ENCODE results near the gene CR1L.
A peak's percentile ranks its signal among the peaks of the same experiment; 100 is the strongest.
"Not testable (repeated sequence)": the region's sequence is repeated elsewhere in the genome, so short reads cannot be mapped to it uniquely, and the experiment has no call there.

CR1L gene

DNA sequence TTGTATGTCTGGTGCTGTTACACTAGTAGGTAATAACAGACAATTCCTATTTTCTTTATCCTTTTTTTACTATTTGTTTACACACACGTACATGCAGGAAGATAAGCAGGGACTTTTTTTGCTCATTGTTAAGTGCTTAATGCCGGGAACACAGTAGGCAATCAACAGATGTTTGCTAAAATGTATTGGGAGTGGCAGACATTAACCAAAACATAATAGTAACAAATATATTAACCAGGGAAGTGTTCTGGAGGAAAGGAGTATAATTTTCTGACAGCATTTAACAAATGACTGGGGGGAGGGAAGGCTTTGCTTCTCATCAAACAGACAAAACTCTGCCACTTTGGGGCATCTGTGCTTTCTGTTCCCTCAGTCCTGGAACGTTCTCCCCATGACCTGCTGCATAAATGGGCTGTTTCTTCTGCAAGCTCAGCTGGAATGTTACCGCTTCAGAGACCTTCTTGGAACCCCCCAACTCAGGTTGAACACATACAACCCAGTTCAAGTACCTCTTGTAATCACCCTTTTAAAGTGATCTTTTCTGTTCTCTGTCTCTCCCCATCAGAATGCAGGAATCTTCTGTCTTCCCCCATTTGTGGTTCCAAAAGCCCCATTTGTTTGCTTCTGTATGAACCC is 2.1 kb downstream of the CR1L start:
- DNase-seq, result no peak

DNA sequence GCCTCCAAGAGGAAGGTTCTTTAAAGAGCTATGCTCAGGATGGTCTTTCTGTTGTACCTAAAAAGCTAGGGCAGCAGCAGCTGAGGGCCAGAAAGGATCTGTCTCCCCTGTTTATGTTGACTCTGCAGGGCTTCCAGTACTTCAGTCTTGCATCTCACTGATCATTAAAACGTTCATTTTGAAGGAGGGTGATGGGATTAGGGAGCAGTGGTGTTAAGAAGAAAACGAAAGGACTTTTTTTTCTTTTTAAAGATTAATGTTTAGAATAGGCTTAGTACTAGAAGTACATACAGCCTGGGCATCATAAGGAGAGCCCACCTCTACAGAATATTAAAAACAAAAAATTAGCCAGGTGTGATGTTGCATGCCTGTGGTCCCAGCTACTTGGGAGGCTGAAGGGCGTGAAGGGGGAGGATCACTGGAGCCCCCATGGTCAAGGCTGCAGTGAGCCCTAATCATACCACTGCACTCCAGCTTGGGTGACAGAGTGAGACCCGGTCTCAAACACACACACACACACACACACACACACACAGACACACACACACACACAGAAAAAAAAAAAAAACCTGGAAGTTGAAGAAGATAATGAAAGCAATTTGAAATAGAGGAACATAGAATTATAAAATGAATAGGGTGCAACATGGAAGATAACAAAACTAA is 2.9 kb downstream of the CR1L start:
- no peak for DNase-seq

DNA sequence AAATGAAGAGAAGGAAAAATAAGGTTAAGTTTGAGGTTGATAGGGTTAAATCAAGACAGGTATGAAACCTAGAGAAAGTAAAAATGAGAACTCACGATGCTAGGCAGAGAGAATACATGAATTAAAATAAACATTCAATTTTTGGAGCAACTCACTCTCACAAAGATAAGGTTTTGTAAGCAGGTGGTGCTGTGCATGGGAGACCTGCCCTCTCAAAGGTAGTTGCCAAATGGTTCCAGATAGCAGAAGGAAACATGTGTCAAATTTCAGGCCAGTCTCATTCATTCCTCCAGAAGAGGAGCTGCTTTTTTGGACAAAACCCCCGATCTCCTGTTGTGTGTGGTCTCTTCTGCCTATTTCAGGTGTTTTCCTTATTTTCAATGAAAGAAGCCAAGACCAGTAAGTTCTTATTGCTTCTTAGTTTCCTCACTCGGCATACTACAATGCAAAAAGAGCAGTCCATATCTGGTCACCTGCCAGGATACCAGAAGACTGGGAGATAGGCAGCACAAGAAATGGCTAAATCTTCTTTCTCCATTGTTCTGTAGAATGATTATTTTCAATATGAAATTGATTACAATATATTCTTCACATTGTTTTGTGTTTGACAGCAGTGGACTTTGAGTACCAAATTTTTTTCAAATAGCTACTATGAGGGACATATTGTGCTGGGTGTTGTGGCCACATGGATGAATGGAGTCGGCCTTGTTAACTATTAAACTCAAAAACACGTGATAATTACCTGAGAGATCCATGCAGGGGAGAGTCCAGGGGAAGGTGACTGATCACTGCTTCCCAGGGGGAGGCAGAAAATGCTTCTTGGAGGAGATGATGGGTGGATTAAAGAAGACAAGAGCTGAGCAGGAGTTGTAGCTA is 3.6 kb downstream of the CR1L start:
- DNase-seq, result no peak

GRCh38 chr1:207649210-207649753 is 4.3 kb downstream of the CR1L start:
- no peak for DNase-seq

- peak; percentile 85 for DNase-seq
These were observed 5.1 kb downstream of the CR1L start for GRCh38 chr1:207649865-207650580.

GRCh38 chr1:207651583-207651982 is 6.7 kb downstream of the CR1L start:
- no peak for DNase-seq

DNA sequence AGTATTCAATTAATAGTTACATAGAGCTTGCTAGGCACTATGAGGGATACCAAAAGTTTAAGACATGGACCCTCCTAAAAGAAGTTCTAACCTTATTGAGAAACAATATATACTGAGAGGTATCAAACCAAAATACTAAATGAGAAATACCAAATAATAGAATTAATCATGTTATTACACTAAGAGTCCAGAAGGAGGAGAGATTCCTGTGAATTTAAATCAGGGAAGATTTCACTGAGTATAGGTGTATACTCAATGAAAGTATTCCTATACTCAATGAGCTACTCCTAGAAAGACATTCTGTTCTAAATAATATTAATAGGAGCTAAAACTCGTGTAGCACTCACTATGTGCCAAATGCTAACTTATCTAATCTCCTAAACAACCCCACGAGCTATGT is 9.4 kb downstream of the CR1L start:
- no peak for DNase-seq

DNA sequence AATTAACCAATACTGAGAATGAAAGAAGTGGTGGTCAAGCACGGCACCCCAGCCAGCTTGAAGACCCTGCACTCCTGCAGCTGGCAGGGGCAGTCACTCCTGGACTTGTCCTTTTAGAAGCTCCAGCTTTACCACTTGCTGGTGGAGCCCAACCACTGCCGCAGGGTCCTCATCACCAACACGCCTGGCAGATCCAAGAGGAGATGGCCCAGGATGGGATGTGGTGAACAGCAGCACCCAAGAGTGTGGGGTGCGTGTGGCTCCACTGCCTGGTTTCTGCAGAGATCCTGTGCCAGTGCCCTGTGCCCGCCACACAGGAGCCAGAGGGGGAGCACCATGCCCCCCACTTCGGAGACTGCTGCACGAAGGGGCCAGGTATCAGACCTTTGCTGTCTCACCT is 13.5 kb downstream of the CR1L start:
- DNase-seq, result no peak

DNA sequence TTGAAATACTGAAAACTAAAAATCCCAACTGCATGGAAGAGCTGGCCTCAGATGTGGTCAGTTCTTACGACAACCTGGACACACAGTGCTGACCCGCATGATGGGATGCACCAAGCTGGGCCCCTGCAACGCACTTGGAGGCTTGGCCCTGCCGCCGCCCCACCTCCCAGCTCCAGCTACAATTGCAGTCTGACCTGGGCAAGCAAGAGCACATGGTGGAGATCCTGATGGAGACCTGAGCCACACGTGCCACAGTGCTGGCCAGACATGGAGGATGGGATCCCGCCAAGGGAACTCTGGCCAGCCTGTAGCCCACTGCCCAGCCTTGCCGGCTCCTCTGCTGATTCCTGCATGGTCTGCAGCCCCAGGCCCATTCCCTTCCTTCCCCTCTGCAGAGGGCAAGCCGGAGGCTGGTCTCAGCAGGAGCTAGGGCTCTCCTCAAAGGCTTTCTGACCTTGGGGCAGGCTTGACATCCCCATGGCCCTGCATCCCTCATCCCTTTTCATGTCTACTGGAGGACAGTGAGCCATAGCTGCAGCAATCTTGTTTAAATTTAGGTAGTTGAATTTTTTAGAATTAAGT is 14.1 kb downstream of the CR1L start:
- no peak for DNase-seq

DNA sequence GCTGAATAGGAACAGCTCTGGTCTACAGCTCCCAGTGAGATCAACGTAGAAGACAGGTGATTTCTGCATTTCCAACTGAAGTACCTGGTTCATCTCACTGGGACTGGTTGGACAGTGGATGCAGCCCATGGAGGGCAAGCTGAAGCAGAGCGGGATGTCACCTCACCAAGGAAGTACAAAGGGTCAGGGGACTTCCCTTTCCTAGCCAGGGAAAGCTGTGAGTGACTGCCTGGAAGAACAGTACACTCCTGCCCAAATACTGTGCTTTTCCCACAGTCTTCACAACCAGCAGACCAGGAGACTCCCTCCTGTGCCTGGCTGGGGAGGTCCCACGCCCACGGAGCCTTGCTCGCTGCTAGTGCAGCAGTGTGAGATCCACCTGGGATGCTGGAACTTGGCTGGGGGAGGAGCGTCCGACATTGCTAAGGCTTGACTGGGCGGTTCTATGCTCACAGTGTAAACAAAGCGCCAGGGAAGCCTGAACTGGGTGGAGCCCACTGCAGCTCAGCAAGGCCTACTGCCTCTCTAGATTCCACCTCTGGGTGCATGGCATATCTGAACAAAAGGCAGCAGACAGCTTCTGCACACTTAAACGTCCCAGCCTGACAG is 14.7 kb downstream of the CR1L start:
- DNase-seq, result no peak

GRCh38 chr1:207661420-207661819 is 16.5 kb downstream of the CR1L start:
- DNase-seq, result not testable (repeated sequence)

GRCh38 chr1:207666342-207666741 is 21.4 kb downstream of the CR1L start:
- DNase-seq, result no peak

DNA sequence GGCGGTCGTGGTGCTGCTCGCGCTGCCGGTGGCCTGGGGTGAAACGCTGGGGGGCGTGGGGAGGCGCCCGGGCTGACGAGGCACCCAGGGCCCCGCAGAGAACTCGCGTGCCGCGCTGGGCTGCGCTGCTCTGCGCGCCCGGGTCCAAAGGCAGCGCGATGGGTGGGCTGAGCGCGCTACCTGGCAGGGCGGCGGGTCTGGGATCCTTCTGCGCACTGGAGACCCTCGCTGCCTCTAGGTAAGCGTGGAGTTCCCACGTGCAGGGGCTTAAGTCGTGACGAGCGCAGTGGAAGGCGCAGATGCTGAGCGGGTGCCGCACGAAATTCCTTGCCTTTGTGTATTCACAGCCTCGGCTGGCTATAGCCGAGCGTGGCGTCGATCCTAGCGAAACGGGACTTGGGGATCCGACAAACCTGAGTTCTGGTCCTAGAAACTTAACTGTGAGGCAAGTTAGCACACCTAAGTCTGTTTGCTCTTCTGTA is 24.6 kb downstream of the CR1L start:
- no peak for DNase-seq

DNA sequence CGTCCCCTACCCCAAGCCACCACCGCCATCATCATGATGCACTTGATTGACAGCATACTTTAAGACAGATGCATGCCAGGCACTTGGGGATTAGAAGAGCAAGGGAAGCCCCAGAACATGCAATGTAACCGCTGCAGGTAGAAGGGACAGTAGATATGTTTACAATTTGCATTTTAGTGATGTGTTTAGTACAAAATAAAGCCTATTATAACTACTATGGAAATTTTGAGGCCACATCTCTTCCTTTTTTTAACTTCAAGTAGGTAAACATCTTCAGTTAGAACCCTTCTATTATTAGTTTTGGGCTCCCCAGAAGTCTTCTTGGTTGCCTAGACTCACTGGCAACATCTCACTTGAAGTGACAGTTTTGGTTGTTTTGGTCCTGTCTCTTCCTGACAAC is 25.3 kb downstream of the CR1L start:
- DNase-seq, result no peak

- DNase-seq, result no peak
These were observed 26.1 kb downstream of the CR1L start for GRCh38 chr1:207670997-207671396.

DNA sequence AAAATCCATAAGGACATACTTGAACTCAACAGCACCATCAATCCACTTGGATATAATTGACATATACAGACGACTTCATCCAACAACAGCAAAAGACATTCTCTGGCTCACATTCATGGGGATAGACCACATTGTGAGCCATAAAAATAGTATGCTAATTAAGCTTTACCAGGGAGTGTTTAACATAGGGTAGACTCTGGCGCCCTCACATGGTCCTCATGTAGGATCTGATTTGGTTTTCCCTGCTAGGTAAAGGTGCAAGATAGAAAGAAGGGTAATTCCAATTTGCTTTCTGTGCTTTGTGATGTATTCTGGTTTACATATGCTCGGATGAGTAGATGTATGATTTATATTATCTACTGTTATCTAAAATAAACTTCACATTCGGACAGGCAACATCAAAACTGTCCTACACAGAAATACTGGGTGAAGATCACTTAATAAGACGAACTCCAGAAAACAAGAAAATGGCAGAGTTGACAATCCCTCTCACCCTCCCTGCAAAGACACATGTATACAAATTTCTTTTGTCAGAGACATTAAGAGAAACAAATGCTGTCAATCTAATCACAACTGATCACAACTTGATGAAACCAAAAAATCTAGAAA is 27.7 kb downstream of the CR1L start:
- peak; percentile 87 for DNase-seq

DNA sequence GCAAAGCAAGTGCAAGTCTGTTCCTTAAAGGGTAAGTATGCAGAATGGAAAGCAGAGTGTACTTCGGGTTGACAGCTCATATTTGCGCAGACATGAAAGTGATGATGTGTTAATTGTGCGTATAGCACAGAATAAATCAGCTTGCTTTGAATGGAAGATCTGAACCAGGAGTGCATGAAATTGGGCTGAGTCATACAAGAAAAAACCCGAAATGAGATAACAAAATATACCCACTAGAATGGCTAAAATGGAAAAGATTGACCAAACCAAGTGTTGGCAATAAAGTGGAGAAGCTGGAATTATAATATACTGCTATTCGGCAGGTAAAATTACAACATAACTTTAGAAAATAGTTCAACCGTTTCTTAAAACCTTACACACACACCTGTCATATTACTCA is 28.5 kb downstream of the CR1L start:
- no peak for DNase-seq

DNA sequence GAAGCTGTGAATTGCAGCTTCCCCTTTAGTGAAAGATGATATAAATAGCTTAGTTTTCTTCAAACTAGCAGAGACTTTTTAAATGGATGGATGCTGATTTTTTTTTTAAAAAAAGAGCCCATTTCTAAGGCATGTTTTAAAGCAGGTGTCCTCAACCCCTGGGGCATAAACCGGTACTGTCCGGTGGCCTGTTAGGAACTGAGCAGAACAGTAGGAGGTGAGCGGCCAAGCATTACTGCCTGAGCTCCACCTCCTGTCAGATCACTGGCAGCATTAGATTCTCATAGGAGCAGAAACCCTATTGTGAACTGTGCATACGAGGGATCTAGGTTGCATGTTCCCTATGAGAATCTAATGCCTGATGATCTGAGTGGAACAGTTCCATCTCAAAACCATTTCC is 31.2 kb downstream of the CR1L start:
- no peak for DNase-seq

DNA sequence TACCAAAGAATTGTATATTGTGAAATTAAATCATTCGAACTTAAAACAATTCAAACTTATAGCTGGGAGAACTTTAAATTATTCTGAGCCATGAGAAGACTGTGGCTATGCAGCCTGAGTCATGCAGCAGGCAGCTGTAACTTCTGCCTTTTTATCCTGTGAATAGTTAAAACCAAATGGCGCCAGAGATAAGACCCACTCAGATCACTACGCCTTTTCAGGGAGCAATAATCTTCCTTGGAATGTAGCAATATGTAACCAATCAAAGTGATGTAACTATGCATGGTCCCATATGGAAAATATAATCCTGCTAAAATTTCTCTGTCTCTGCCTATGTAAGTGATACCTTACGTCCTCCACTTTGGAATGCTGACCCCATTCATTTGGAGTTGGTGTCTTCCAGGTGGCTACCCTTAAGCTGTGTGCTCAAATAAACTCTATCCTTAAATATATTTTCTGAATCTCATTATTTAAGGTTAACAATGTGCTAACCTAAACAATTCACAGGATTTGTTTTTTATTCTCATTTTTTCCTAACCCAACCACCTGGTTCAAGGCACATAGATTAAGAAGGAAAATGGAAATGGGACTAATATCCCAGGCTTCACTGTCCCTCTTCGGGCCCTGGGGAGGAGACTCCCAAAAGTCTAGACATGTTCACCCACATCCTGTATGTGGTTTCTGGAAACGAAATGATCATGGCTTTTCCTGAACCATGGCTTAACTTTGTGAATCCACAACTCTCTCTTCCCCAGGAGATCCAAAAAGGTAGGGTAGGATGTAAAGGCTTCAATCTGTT is 35.9 kb downstream of the CR1L start:
- DNase-seq, result peak; percentile 77

DNA sequence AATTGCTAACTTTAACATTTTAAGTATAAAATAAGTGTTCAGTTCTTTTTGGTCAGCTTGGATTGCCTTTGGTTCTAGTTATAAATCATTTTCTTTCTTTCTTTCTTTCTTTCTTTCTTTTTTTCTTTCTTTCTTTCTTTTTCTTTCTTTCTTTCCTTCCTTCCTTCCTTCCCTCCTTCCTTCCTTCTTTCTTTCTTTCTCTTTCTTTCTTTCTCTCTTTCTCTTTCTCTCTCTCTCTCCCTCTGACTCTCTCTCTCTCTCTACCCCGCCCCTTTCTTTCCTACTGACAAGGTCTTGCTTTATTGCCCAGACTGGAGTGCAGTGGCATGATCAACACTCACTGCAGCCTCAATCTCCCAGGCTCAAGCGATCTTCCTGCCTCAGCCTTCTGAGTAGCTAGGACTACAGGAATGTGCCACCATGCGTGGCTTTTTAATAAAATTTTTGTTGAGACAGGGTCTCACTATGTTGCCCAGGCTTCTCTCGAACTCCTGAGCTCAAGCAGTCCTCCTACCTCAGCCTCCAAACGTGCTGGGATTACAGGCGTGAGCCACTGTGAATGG is 38.0 kb downstream of the CR1L start:
- DNase-seq, result not testable (repeated sequence)
